GM19468 (cell line): ENCODE measurements around the gene CCR7.
A peak's percentile ranks its signal among the peaks of the same experiment; 100 is the strongest.

Experiments used
- ATAC-seq: cut with Tn5 transposase; IDR thresholded peaks from one replicate; pipeline ENCODE4 v1.9.1; 2021; ENCODE audit warnings: mild to moderate bottlenecking, moderate library complexity, moderate number of reproducible peaks; ENCODE audit not compliant: unreplicated experiment; ENCODE audit errors: extremely low read depth

CCR7 gene, protein sequence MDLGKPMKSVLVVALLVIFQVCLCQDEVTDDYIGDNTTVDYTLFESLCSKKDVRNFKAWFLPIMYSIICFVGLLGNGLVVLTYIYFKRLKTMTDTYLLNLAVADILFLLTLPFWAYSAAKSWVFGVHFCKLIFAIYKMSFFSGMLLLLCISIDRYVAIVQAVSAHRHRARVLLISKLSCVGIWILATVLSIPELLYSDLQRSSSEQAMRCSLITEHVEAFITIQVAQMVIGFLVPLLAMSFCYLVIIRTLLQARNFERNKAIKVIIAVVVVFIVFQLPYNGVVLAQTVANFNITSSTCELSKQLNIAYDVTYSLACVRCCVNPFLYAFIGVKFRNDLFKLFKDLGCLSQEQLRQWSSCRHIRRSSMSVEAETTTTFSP

DNA sequence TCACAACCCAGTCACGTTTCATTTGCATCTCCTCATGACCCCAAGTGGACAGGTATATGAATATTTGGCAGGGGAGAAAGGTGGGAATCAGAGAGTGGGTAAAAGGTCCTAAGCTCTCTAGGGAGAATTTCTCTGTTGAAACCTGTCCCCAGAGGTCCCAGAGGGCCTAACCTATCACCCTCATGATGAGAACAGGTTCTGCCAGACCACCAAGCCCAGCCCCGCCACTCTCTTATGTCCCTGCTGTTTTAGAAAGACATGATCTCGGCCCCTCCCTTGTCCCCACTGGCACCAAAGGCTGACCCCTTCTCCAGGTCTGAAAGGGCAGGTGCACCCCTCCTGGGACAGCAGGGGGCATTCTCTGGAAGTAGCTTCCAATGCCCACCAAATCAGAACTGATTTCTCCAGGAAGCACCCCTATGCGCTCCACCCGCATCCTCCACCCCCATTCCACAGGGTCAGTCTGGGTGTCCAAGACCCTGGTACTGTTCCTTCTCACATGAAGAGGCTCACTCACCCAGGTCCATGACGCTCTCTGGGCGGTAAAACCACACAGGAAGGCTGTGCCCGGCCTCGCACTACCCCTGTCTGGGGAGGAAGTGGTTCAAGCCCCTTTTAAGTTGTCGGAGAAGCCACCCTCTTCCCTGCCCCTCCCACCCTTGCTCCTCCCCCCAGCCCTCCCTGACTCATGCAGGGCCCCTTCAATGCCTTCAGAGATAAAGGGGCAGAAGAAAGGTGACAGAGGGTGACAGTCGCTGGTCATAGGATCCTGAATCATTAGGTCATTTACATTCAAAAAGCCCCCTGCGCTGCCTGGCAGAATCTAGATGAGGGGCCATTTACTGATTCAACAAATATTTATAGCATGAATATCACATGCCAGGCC, at the start of gene CCR7:
Gene CCR7 (minus strand): TSS at position 590 of the 886 bp plus-strand sequence. CDS start 63 bp downstream, at position 527.
- no peak for ATAC-seq

- no peak for ATAC-seq
Measured at GRCh38 chr17:40614431-40615067, 49.3 kb upstream of the CCR7 start.

GRCh38 chr17:40613467-40614154, 48.3 kb upstream of the CCR7 start:
- ATAC-seq = no peak

- no peak for ATAC-seq
Measured at GRCh38 chr17:40612599-40613244, 47.5 kb upstream of the CCR7 start.

DNA sequence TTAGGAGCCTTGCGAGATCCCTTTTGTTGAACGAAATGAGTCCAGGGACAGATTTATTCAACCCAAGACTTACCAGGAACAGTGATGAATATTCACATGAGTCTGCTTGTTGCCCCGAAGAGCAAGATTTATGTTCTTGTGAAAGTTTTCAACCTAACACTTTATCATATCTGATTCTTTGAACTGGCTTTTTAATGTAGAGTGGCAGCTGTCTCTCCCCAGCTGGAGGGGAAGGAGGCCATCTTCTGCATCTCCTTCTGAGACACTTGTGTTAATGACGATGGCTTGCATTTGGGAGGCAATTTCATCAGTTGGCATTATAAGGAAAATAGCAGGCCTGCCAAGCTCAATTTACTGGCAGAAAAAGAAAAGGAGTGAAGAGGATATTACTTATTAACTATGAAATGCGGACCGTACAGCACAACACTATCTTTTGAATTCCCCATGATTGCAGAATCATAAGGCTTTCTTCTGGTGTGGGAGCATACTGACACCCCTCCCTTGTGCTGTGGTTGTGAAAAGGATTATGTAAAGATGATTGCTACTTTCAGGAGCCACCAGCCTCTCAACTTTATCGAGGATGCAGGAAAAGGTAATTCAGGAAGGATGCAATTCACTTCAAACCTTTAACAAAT, 46.7 kb upstream of the CCR7 start:
- no peak for ATAC-seq

DNA sequence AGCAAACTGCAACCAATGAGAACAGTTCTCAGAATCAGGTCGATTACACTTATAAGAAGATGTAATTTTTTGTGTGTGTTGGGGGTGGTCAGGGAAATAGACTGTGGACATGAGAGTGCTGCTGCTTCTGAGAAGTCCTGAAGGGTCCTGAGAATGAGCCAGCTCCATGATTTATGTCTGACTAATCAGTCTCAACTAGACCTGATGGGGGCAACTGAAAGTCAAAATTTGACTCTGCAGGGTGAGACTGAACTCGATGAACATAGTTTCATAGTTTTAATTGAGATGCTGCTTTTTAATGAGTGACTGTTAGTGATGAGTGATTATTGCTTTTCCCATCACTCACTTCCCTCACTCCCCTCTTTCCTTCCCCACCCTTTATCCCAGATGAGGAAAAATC, 45.1 kb upstream of the CCR7 start:
- ATAC-seq = no peak

GRCh38 chr17:40608061-40608581, 42.8 kb upstream of the CCR7 start:
- no peak for ATAC-seq

GRCh38 chr17:40607641-40608040, 42.4 kb upstream of the CCR7 start:
- no peak for ATAC-seq

DNA sequence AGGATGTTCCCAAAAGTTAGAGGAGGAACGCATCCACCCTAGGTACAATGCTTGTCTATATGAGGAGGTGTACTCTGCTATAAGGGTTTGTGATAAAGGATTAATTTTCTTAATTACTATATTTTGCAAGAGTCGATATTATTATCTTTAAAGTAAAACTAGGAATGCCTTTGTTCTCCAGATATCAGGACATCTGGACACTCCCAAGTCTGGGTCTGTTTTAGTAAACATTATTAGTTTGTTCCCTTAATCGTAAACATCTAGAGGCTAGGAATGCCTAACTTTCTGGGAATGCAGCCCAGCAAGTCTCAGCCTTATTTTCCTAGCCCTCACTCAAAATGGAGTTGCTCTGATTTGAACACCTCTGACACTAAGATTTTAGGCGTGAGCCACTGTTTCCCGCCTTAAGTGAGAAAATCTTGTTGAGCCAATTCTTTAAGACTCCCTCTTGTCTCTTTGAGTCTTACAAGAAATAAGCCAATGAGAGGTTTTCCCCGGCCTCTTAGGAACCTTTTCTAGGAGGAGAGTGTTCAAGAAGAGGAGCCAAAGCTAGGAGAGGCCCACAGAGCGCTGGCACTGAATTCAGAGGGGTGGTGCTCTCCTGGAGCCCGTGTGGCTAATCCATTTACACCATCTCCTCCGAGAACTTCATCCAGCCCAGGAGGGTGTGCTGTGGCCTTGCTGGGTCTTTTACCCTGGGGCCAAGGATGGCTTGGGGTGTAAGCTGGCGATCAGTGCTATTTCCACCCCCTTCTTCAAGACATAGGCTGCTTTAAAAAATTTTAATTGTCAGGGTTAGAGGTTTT, 41.5 kb upstream of the CCR7 start:
- ATAC-seq = no peak

DNA sequence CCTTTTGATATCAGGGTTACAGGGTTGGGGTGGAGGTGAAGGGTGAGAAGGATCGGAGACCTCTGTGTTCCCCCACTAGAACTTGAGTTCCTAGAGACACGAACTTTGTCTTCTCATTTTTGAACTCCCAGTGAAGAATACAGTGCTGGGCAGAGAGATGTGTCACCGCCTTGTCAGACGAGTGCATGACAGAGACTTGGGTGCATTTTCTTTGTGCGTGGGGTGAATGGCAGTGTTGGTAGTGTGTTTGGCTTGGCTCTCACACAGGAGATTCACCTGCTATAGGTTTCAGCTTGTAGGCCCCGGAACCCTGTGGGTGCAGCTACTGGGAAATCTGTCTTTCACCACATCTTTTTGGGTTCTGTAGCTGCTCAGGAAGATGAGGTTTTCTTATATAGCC, 40.0 kb upstream of the CCR7 start:
- no peak for ATAC-seq

DNA sequence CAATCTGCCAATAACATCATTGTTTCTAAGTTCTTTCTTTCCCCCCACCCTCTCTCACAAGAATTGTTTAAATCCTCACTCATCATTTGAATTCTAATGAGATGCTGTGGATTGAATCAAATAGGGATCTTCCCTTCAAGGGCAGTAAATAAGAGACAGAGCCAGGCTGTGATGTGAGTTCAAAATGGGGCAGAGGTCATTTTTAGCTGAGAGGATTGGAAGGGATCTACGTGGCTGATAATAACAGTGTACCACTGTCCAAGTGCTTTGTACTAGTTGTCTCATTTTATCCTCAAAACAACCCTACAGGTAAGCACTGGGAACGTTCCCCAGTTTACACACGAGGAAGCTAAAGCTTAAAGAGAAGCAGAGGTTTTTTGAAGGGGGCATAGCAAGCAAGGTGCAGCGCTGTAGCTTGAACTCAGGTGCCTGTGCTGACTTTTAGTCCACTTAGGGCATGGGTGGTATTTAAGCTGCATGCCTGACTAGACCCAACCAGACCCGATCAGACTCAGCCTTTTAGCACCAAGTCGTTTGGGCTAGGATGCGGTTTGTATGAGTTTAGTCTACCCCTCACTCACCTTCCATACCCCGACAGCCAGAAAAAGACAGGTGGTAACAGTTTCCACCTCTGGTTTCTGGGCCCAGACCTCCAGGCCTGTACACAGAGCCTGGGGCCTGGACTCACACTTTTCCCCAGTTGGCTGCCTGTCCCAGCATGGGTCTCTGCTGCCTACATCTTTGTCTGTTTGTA, 39.2 kb upstream of the CCR7 start:
- ATAC-seq = no peak

- ATAC-seq = no peak
Measured at GRCh38 chr17:40602445-40603443, 37.5 kb upstream of the CCR7 start.

DNA sequence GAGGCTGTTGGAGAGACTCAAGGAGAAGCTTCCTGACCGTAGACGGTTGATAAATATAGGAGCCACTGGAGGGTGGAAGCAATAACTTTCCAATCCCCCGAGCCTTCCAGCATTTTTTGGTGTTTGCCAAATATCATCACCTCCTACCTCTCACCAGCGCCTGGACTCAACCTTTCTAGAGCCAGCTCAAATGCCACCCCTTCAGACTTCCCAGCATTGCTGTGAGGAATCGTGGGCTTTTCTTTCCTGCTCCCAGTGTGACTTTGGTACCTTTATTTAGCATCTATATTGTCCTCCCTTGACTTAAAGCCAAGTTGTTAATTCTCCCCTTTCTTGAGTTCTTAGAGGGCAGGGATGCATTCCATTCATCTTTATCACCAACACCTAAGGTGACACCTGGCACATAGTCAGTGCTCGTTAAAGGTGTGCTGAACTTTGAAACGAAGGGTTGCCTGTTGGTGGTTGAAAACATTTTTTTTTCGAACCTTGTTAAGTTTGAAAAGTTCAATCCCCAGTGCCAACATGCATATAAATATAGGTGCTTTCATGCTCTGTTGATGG, 35.3 kb upstream of the CCR7 start:
- ATAC-seq = no peak

DNA sequence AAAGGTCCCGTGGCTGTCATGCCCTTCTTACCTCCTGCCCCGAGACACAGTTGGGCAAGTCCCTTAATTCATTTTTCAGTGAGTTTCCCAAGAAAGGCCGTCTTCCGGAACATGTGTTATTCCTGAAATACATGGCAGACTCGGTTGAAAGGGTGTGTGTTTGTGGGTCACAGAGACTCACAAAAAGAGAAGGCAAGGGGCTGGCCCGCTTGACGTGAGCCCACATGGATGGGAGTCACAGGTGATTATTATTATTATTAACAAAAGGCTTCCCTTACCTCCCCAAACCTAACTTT, 34.1 kb upstream of the CCR7 start:
- no peak for ATAC-seq

GRCh38 chr17:40598619-40599467, 33.6 kb upstream of the CCR7 start:
- ATAC-seq = peak; percentile 35

GRCh38 chr17:40598301-40598618, 33.0 kb upstream of the CCR7 start:
- ATAC-seq = no peak
